Rectal smooth muscle tissue (tissue), 1 donor: ENCODE data around the gene PCBP3.
"Not testable (repeated sequence)": the region's sequence is repeated elsewhere in the genome, so short reads cannot be mapped to it uniquely, and the experiment has no call there.

Experiments used
- H3K27ac ChIP-seq: one replicate; pipeline ENCODE4 v1.7.0; 2013; ENCODE audit warnings: low read depth, low read length, inconsistent platforms
- H3K27me3 ChIP-seq: one replicate; pipeline ENCODE4 v1.7.0; 2013; ENCODE audit warnings: low read length; ENCODE audit not compliant: control insufficient read depth, insufficient read depth
- H3K36me3 ChIP-seq: one replicate; pipeline ENCODE4 v1.7.0; 2013; ENCODE audit warnings: low read length; ENCODE audit not compliant: control insufficient read depth, insufficient read depth
- H3K4me1 ChIP-seq: one replicate; pipeline ENCODE4 v1.7.0; 2013; ENCODE audit warnings: low read length; ENCODE audit not compliant: control insufficient read depth, insufficient read depth
- H3K4me3 ChIP-seq: one replicate; pipeline ENCODE4 v1.7.0; 2013; ENCODE audit warnings: low read length
- H3K9ac ChIP-seq: one replicate; pipeline ENCODE4 v1.7.0; 2013; ENCODE audit warnings: low read length

Gene PCBP3

GRCh38 chr21:45607021-45607908 lies 36.3 kb upstream of the PCBP3 start:
- Histone ChIP-seq H3K9ac (no peak overlapping the region), H3K27ac (no peak overlapping the region), H3K36me3 (no peaks in the 10 kb centered on the region), H3K4me1 (no peaks in the 10 kb centered on the region), H3K27me3 (no peaks in the 10 kb centered on the region), H3K4me3 (no peak overlapping the region)

GRCh38 chr21:45607909-45608295 lies 35.6 kb upstream of the PCBP3 start:
- Histone ChIP-seq H3K4me3 (no peak overlapping the region), H3K27me3 (no peaks in the 10 kb centered on the region), H3K9ac (no peak overlapping the region)

GRCh38 chr21:45608747-45609470 lies 34.6 kb upstream of the PCBP3 start:
- H3K9ac ChIP-seq, H3K27ac ChIP-seq, H3K27me3 ChIP-seq, H3K36me3 ChIP-seq, H3K4me1 ChIP-seq, H3K4me3 ChIP-seq: not testable (repeated sequence)

More at GRCh38 chr21:45607909-45608295, 35.6 kb upstream of the PCBP3 start:
- H3K36me3 ChIP-seq: no peaks in the 10 kb centered on the region
- H3K27ac ChIP-seq: no peak overlapping the region
- no peaks in the 10 kb centered on the region for H3K4me1 ChIP-seq

GRCh38 chr21:45609616-45610015 lies 33.9 kb upstream of the PCBP3 start:
- not testable (repeated sequence) for H3K27me3 ChIP-seq, H3K4me3 ChIP-seq, H3K9ac ChIP-seq, H3K27ac ChIP-seq, H3K4me1 ChIP-seq, H3K36me3 ChIP-seq

GRCh38 chr21:45611296-45611695 lies 32.2 kb upstream of the PCBP3 start:
- Histone ChIP-seq H3K4me1 (no peaks in the 10 kb centered on the region), H3K36me3 (no peaks in the 10 kb centered on the region), H3K9ac (no peak overlapping the region), H3K27ac (no peak overlapping the region), H3K4me3 (no peak overlapping the region), H3K27me3 (no peaks in the 10 kb centered on the region)

GRCh38 chr21:45611939-45612664 lies 31.4 kb upstream of the PCBP3 start:
- no peaks in the 10 kb centered on the region for H3K27me3 ChIP-seq
- H3K27ac ChIP-seq: no peak overlapping the region
- H3K4me3 ChIP-seq: no peak overlapping the region
- H3K4me1 ChIP-seq: no peaks in the 10 kb centered on the region
- H3K9ac ChIP-seq: no peak overlapping the region
- no peaks in the 10 kb centered on the region for H3K36me3 ChIP-seq

- not testable (repeated sequence) for H3K27me3 ChIP-seq, H3K36me3 ChIP-seq, H3K27ac ChIP-seq, H3K4me1 ChIP-seq, H3K9ac ChIP-seq, H3K4me3 ChIP-seq
These were observed 30.9 kb upstream of the PCBP3 start for GRCh38 chr21:45612665-45613019.

- Histone ChIP-seq H3K36me3 (no peaks in the 10 kb centered on the region), H3K27me3 (no peaks in the 10 kb centered on the region), H3K27ac (no peak overlapping the region), H3K9ac (no peak overlapping the region), H3K4me1 (no peaks in the 10 kb centered on the region), H3K4me3 (no peak overlapping the region)
These were observed 30.1 kb upstream of the PCBP3 start for GRCh38 chr21:45613396-45613795.

GRCh38 chr21:45613881-45614280 lies 29.6 kb upstream of the PCBP3 start:
- no peaks in the 10 kb centered on the region for H3K27me3 ChIP-seq
- H3K9ac ChIP-seq: no peak overlapping the region
- no peak overlapping the region for H3K27ac ChIP-seq
- H3K4me1 ChIP-seq: no peaks in the 10 kb centered on the region
- no peaks in the 10 kb centered on the region for H3K36me3 ChIP-seq
- H3K4me3 ChIP-seq: no peak overlapping the region

- no peak overlapping the region for H3K27ac ChIP-seq
- no peak overlapping the region for H3K9ac ChIP-seq
- no peaks in the 10 kb centered on the region for H3K4me1 ChIP-seq
- no peaks in the 10 kb centered on the region for H3K27me3 ChIP-seq
- no peaks in the 10 kb centered on the region for H3K36me3 ChIP-seq
- H3K4me3 ChIP-seq: no peak overlapping the region
These were observed 28.3 kb upstream of the PCBP3 start for GRCh38 chr21:45615145-45615711.

- Histone ChIP-seq H3K27ac (no peak overlapping the region), H3K27me3 (no peaks in the 10 kb centered on the region), H3K4me3 (no peak overlapping the region), H3K36me3 (no peaks in the 10 kb centered on the region), H3K9ac (no peak overlapping the region), H3K4me1 (no peaks in the 10 kb centered on the region)
These were observed 26.3 kb upstream of the PCBP3 start for GRCh38 chr21:45617021-45617921.
